ENCODE data around the gene NPPC.

The NPPC gene

GRCh38 chr2:231923951-231924888, 2.0 kb downstream of the NPPC start:
- Histone ChIP-seq H3K27ac (ENCODE audit: low read depth, low read length) (no peak overlapping the region), H3K36me3 (ENCODE audit: control insufficient read depth, low read length) (no peaks in the 10 kb centered on the region), H3K9me3 (ENCODE audit: control insufficient read depth, insufficient read depth, low read length) (no peaks in the 10 kb centered on the region), H3K9me2 (replicated peaks; ENCODE audit: control insufficient read depth, low read length) (no peaks in the 10 kb centered on the region), H3K27me3 (ENCODE audit: control insufficient read depth, low read length) (peaks cover 63% of the 10 kb centered on the region), H3K4me1 (ENCODE audit: control insufficient read depth, low read length) (peaks cover 24% of the 10 kb centered on the region), H3F3A (ENCODE audit: control insufficient read depth, insufficient read depth) (no peaks in the 10 kb centered on the region), H4K20me1 (ENCODE audit: control insufficient read depth, insufficient read depth, low read depth, low read length) (peaks cover under 1% of the 10 kb centered on the region), H3K4me3 (ENCODE audit: low read length) (no peak overlapping the region), H3K4me2 (ENCODE audit: low read length) (no peak overlapping the region), H3K79me2 (ENCODE audit: control insufficient read depth, low read length) (no peaks in the 10 kb centered on the region)
- TF ChIP-seq EZH2phosphoT487 (IDR thresholded peaks at IDR 0.05; ENCODE audit: borderline replicate concordance, low read length), result no peak
- TF ChIP-seq CTCF (IDR thresholded peaks at IDR 0.05; ENCODE audit: low read depth, low read length, poor library complexity, severe bottlenecking), result no peak

GRCh38 chr2:231923010-231923344, 3.2 kb downstream of the NPPC start:
- Histone ChIP-seq H3K9me2 (replicated peaks; ENCODE audit: control insufficient read depth, low read length) (no peaks in the 10 kb centered on the region), H3K4me3 (ENCODE audit: low read length) (no peak overlapping the region), H4K20me1 (ENCODE audit: control insufficient read depth, insufficient read depth, low read depth, low read length) (no peaks in the 10 kb centered on the region; the same call in 1 of the 2 replicates), H3K9me3 (ENCODE audit: control insufficient read depth, insufficient read depth, low read length) (no peaks in the 10 kb centered on the region), H3K27me3 (ENCODE audit: control insufficient read depth, low read length) (peaks cover 51% of the 10 kb centered on the region), H3K27ac (ENCODE audit: low read depth, low read length) (no peak overlapping the region), H3K79me2 (ENCODE audit: control insufficient read depth, low read length) (no peaks in the 10 kb centered on the region), H3F3A (ENCODE audit: control insufficient read depth, insufficient read depth) (no peaks in the 10 kb centered on the region), H3K4me2 (ENCODE audit: low read length) (no peak overlapping the region), H3K36me3 (ENCODE audit: control insufficient read depth, low read length) (no peaks in the 10 kb centered on the region), H3K4me1 (ENCODE audit: control insufficient read depth, low read length) (peaks cover 24% of the 10 kb centered on the region)
- no peak for TF ChIP-seq CTCF (IDR thresholded peaks at IDR 0.05; ENCODE audit: low read depth, low read length, poor library complexity, severe bottlenecking)
- TF ChIP-seq EZH2phosphoT487 (IDR thresholded peaks at IDR 0.05; ENCODE audit: borderline replicate concordance, low read length), result no peak

- Histone ChIP-seq H3K4me3 (ENCODE audit: low read length) (no peak overlapping the region), H3F3A (ENCODE audit: control insufficient read depth, insufficient read depth) (no peaks in the 10 kb centered on the region), H3K27ac (ENCODE audit: low read depth, low read length) (no peak overlapping the region), H3K9me3 (ENCODE audit: control insufficient read depth, insufficient read depth, low read length) (no peaks in the 10 kb centered on the region), H3K36me3 (ENCODE audit: control insufficient read depth, low read length) (no peaks in the 10 kb centered on the region), H3K9me2 (replicated peaks; ENCODE audit: control insufficient read depth, low read length) (no peaks in the 10 kb centered on the region), H3K79me2 (ENCODE audit: control insufficient read depth, low read length) (no peaks in the 10 kb centered on the region), H3K27me3 (ENCODE audit: control insufficient read depth, low read length) (peaks cover 46% of the 10 kb centered on the region), H3K4me1 (ENCODE audit: control insufficient read depth, low read length) (peaks cover 24% of the 10 kb centered on the region), H4K20me1 (ENCODE audit: control insufficient read depth, insufficient read depth, low read depth, low read length) (no peaks in the 10 kb centered on the region; the same call in 1 of the 2 replicates), H3K4me2 (ENCODE audit: low read length) (no peak overlapping the region)
- TF ChIP-seq CTCF (IDR thresholded peaks at IDR 0.05; ENCODE audit: low read depth, low read length, poor library complexity, severe bottlenecking) (no peak), EZH2phosphoT487 (IDR thresholded peaks at IDR 0.05; ENCODE audit: borderline replicate concordance, low read length) (no peak)
Observed at GRCh38 chr2:231922311-231923009, 3.7 kb downstream of the NPPC start.
